Neutrophil (primary cell): Measurements from ENCODE around the gene MDC1.
"Not testable (repeated sequence)": the region's sequence is repeated elsewhere in the genome, so short reads cannot be mapped to it uniquely, and the experiment has no call there.

Source experiments
- H3K27ac ChIP-seq: fragments of 200-600 bp; sonication (generic); 2 replicates; pipeline ENCODE4 v1.5.1; 2016; ENCODE audit warnings: mild to moderate bottlenecking, moderate library complexity
- H3K27me3 ChIP-seq: fragments of 200-600 bp; sonication (generic); 2 replicates; pipeline ENCODE4 v1.6.0; 2016; ENCODE audit warnings: mild to moderate bottlenecking
- H3K36me3 ChIP-seq: fragments of 200-600 bp; sonication (generic); 2 replicates; pipeline ENCODE4 v1.5.1; 2017
- H3K4me1 ChIP-seq, 2 experiments: fragments of 200-600 bp in 1 of 2; sonication (generic) in 1 of 2; 1 replicate in 1 of 2; 2 replicates in 1 of 2; pipeline versions ENCODE4 v1.5.1 to v1.6.1; 2013 to 2016; ENCODE audit warnings: low read depth in 1 of 2, low read length in 1 of 2, mild to moderate bottlenecking in 1 of 2, moderate library complexity in 1 of 2; ENCODE audit not compliant: control insufficient read depth in 1 of 2, insufficient read depth in 1 of 2
- H3K4me3 ChIP-seq, 2 experiments: fragments of 200-600 bp in 1 of 2; sonication (generic) in 1 of 2; 1 replicate in 1 of 2; 2 replicates in 1 of 2; pipeline ENCODE4 v1.5.1; 2013 to 2016; ENCODE audit warnings: low read depth in 1 of 2, low read length in 1 of 2, mild to moderate bottlenecking in 1 of 2, moderate library complexity in 1 of 2
- H3K9me3 ChIP-seq: fragments of 200-600 bp; sonication (generic); 2 replicates; pipeline ENCODE4 v1.5.1; 2016
- TF ChIP-seq, protein P1 (sequence below): fragments of 200-600 bp; sonication (generic); IDR thresholded peaks from 2 replicates; pipeline ENCODE4 v1.5.1; 2016; ENCODE audit warnings: antibody characterized with exemption

The MDC1 gene

DNA sequence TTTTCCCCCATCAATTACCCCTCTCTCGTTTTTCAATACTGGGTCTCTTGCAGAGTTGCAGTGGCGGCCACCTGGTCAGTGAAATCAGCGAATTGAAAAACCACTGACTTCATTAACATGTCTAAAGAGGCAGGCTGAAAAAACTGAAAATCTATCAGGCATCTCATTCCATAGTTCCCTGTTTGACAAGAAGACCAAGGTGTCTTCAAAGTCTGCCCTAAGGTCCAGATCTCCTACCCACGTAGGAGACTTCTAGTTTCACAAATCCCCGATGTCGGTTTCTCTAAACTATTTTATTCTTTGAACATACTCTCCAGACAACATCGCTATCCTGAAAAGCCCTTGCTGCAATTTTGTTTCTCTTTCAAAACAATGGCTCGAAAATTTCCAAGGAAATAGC lies 2.3 kb upstream of the MDC1 start:
- peaks cover 21% of the 10 kb centered on the region for H3K36me3 ChIP-seq
- peaks cover 56 to 57% of the 10 kb centered on the region in 2 experiments for H3K4me1 ChIP-seq
- TF ChIP-seq, protein P1, sequence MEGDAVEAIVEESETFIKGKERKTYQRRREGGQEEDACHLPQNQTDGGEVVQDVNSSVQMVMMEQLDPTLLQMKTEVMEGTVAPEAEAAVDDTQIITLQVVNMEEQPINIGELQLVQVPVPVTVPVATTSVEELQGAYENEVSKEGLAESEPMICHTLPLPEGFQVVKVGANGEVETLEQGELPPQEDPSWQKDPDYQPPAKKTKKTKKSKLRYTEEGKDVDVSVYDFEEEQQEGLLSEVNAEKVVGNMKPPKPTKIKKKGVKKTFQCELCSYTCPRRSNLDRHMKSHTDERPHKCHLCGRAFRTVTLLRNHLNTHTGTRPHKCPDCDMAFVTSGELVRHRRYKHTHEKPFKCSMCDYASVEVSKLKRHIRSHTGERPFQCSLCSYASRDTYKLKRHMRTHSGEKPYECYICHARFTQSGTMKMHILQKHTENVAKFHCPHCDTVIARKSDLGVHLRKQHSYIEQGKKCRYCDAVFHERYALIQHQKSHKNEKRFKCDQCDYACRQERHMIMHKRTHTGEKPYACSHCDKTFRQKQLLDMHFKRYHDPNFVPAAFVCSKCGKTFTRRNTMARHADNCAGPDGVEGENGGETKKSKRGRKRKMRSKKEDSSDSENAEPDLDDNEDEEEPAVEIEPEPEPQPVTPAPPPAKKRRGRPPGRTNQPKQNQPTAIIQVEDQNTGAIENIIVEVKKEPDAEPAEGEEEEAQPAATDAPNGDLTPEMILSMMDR: no peak
- H3K4me3 ChIP-seq: peak overlapping the region; percentile 88 to 92
- H3K9me3 ChIP-seq: no peaks in the 10 kb centered on the region
- no peaks in the 10 kb centered on the region for H3K27me3 ChIP-seq
- peak overlapping the region; percentile 97 for H3K27ac ChIP-seq

DNA sequence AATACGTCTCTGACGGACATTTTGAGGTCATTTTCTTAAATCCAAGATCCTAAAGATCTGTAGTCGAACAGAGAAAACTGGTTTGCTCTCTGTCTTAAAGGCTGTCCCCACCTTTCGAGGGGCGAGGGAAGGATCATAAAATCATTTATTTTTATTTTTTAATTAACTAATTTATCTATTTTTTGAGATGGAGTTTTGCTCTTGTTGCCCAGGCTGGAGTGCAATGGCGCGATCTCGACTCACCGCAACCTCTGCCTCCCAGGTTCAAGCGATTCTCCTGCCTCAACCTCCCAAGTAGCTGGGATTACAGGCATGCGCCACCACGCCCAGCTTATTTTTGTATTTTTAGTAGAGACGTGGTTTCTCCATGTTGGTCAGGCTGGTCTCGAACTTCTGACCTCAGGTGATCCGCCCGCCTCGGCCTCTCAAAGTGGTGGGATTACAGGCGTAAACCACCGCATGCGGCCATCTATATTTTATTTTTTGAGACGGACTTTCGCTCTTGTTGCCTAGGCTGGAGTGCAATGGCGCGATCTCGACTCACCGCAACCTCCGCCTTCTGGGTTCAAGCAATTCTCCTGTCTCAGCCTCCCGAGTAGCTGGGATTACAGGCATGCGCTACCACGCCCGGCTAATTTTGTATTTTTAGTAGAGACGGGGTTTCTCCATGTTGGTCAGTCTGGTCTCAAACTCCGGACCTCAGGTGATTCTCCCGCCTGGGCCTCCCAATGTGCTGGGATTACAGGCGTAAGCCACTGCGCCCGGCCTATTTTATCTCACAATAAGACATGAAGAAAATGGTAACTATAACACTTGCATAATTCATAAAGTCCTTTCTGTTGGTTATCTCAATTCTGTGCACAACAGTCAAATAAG lies 1.0 kb upstream of the MDC1 start:
- not testable (repeated sequence) for H3K36me3 ChIP-seq, H3K27me3 ChIP-seq, H3K9me3 ChIP-seq
- Histone ChIP-seq H3K27ac (peak overlapping the region; percentile 97), H3K4me3 (peak overlapping the region; percentile 69 to 73), H3K4me1 (peaks cover 56 to 57% of the 10 kb centered on the region in 2 experiments)

DNA sequence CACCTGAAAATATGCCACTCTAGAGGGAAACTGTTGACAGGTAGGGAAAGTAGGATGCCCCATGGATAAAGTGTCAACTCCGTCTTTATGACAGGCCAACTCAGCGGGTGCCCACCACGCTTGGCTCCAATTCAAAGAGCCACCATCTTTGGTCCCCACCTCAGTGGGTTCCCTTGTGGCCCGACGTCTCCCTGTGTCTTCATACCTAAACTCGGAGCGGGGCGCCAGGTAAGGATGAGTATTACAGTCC lies 277 bp downstream of the MDC1 start:
- Histone ChIP-seq H3K9me3 (no peaks in the 10 kb centered on the region), H3K36me3 (no peaks in the 10 kb centered on the region), H3K27me3 (no peaks in the 10 kb centered on the region), H3K4me1 (peaks cover 44% of the 10 kb centered on the region in 2 experiments), H3K4me3 (peak overlapping the region; percentile 69 to 73), H3K27ac (peak overlapping the region; percentile 97)
- TF ChIP-seq, protein P1: no peak

DNA sequence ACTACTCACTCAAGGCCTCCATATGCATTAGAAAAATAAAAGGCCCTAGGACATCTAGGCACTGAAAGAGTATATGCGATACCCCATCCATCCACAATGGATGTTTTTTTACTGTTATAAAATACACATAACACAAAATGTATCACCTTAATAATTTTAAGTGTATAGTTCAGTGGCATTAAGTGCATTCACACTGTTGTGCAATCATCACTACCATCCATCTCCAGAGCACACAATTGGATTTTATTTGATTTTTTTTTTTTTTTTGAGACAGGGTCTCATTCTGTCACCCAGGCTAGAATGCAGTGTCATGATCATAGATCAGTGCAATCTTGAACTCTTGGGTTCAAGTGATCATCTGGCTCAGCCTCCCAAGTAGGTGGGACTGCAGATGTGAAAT lies 2.8 kb downstream of the MDC1 start:
- Histone ChIP-seq H3K4me3 (no peak overlapping the region), H3K4me1 (peaks cover 26 to 27% of the 10 kb centered on the region in 2 experiments), H3K36me3 (no peaks in the 10 kb centered on the region), H3K9me3 (no peaks in the 10 kb centered on the region), H3K27me3 (no peaks in the 10 kb centered on the region), H3K27ac (no peak overlapping the region)
- TF ChIP-seq, protein P1: no peak

DNA sequence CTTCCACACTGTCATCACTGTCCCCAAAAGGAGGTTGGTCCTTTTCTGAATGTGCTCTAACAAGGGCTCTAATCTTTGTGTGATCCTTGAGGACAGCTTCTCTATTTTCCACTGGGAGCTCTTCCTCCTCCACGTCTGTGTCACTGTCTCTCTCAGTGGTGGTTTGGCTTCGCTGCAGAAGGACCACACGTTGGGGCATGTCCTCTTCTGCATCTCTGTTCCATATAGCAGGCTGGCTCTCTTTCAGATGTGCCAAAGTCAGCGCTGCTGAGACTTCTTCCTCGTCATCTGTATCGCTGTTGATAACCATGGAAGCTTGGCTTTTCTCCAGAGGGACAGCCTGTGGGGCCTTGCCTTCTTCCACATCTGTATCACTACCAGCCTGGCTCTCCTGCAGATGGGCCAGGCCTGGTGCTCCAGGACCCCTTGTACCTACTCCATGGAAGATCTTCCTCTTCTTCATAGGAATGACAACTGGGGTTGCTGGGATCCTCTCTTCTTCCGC lies 4.6 kb downstream of the MDC1 start:
- Histone ChIP-seq H3K27ac (no peak overlapping the region), H3K27me3 (no peaks in the 10 kb centered on the region), H3K4me3 (no peak overlapping the region), H3K36me3 (no peaks in the 10 kb centered on the region), H3K4me1 (peaks cover 8 to 9% of the 10 kb centered on the region in 2 experiments), H3K9me3 (no peaks in the 10 kb centered on the region)
- TF ChIP-seq, protein P1: no peak

DNA sequence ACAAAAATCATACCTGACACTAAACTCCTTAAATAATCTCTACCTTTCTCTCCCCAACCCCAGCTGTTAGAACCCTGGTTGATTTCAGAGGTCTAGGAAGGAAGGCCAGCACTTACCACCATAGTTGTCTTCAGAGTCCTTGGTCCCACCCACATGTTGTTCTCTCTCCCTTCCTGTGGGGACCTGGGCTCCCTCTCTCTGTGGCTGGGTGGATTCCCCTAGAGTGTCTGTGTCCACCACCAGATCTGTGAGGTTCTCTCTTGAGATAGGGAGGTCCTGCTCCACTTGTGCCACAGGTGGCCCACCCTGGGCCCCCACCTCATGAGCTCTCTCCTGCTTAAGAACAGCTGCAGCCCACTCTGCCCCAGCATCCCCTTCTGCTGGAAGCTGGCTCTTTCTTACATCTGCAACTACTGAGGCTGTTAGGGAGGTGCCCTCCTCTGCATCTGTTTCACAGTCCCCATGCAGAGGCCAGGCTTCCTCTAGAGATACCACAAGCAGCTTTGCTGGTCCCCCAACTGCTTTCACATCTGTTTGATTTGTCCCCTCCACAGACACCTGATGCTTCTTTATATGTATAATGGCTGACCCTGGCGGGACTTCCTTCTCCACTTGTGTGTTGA lies 5.2 kb downstream of the MDC1 start:
- H3K4me1 ChIP-seq: peaks cover 7 to 8% of the 10 kb centered on the region in 2 experiments
- H3K4me3 ChIP-seq: no peak overlapping the region
- TF ChIP-seq, protein P1: no peak
- no peak overlapping the region for H3K27ac ChIP-seq
- no peaks in the 10 kb centered on the region for H3K27me3 ChIP-seq
- no peaks in the 10 kb centered on the region for H3K36me3 ChIP-seq
- H3K9me3 ChIP-seq: no peaks in the 10 kb centered on the region
